ENCODE data around the gene CFAP210.

CFAP210 gene

GRCh38 chr2:169672406-169672805, 21.8 kb downstream of the CFAP210 start:
- Mint-ChIP-seq H3K9me3 (no peaks in the 10 kb centered on the region), H3K4me1 (ENCODE audit: low read depth) (peaks cover 5% of the 10 kb centered on the region), H3K36me3 (ENCODE audit: low read depth) (no peaks in the 10 kb centered on the region), H3K27me3 (peaks cover 17% of the 10 kb centered on the region), H3K27ac (no peak overlapping the region), H3K4me3 (no peak overlapping the region)
- DNase-seq, result no peak

GRCh38 chr2:169670937-169671336, 23.3 kb downstream of the CFAP210 start:
- Mint-ChIP-seq H3K4me3 (no peak overlapping the region), H3K9me3 (no peaks in the 10 kb centered on the region), H3K27me3 (peaks cover 17% of the 10 kb centered on the region), H3K4me1 (ENCODE audit: low read depth) (peaks cover 5% of the 10 kb centered on the region), H3K36me3 (ENCODE audit: low read depth) (no peaks in the 10 kb centered on the region), H3K27ac (no peak overlapping the region)
- DNase-seq, result no peak

GRCh38 chr2:169670215-169670651, 24.0 kb downstream of the CFAP210 start:
- Mint-ChIP-seq H3K9me3 (no peaks in the 10 kb centered on the region), H3K27me3 (peaks cover 14% of the 10 kb centered on the region), H3K36me3 (ENCODE audit: low read depth) (no peaks in the 10 kb centered on the region), H3K4me3 (no peak overlapping the region), H3K27ac (no peak overlapping the region), H3K4me1 (ENCODE audit: low read depth) (peaks cover 5% of the 10 kb centered on the region)
- DNase-seq, result no peak

GRCh38 chr2:169667583-169667982, 26.6 kb downstream of the CFAP210 start:
- Mint-ChIP-seq H3K4me1 (ENCODE audit: low read depth) (peaks cover 5% of the 10 kb centered on the region), H3K27me3 (peaks cover 7% of the 10 kb centered on the region), H3K9me3 (no peaks in the 10 kb centered on the region), H3K36me3 (ENCODE audit: low read depth) (no peaks in the 10 kb centered on the region), H3K27ac (no peak overlapping the region), H3K4me3 (no peak overlapping the region)
- DNase-seq, result no peak

GRCh38 chr2:169664978-169665930, 29.0 kb downstream of the CFAP210 start:
- DNase-seq, result no peak
- Mint-ChIP-seq H3K27ac (no peak overlapping the region), H3K9me3 (no peaks in the 10 kb centered on the region), H3K27me3 (no peaks in the 10 kb centered on the region), H3K36me3 (ENCODE audit: low read depth) (no peaks in the 10 kb centered on the region), H3K4me3 (no peak overlapping the region), H3K4me1 (ENCODE audit: low read depth) (peaks cover under 1% of the 10 kb centered on the region)

- no peak overlapping the region for H3K4me3 Mint-ChIP-seq
- no peaks in the 10 kb centered on the region for H3K9me3 Mint-ChIP-seq
- H3K27me3 Mint-ChIP-seq, result peaks cover 2% of the 10 kb centered on the region
- H3K36me3 Mint-ChIP-seq (ENCODE audit: low read depth), result no peaks in the 10 kb centered on the region
- no peak overlapping the region for H3K27ac Mint-ChIP-seq
- no peak for DNase-seq
- H3K4me1 Mint-ChIP-seq (ENCODE audit: low read depth), result no peaks in the 10 kb centered on the region
These were observed 29.6 kb downstream of the CFAP210 start for GRCh38 chr2:169664600-169664977.

GRCh38 chr2:169663247-169663646, 31.0 kb downstream of the CFAP210 start:
- H3K36me3 Mint-ChIP-seq (ENCODE audit: low read depth), result no peaks in the 10 kb centered on the region
- DNase-seq, result no peak
- H3K4me1 Mint-ChIP-seq (ENCODE audit: low read depth), result no peaks in the 10 kb centered on the region

GRCh38 chr2:169662744-169663143, 31.5 kb downstream of the CFAP210 start:
- Mint-ChIP-seq H3K9me3 (no peaks in the 10 kb centered on the region), H3K36me3 (ENCODE audit: low read depth) (no peaks in the 10 kb centered on the region), H3K4me1 (ENCODE audit: low read depth) (no peaks in the 10 kb centered on the region), H3K4me3 (no peak overlapping the region), H3K27me3 (peaks cover 2% of the 10 kb centered on the region), H3K27ac (no peak overlapping the region)
- DNase-seq, result no peak

More at GRCh38 chr2:169663247-169663646, 31.0 kb downstream of the CFAP210 start:
- Mint-ChIP-seq H3K9me3 (no peaks in the 10 kb centered on the region), H3K4me3 (no peak overlapping the region), H3K27ac (no peak overlapping the region), H3K27me3 (peaks cover 2% of the 10 kb centered on the region)

- Mint-ChIP-seq H3K9me3 (no peaks in the 10 kb centered on the region), H3K27ac (no peak overlapping the region), H3K4me1 (ENCODE audit: low read depth) (no peaks in the 10 kb centered on the region), H3K36me3 (ENCODE audit: low read depth) (no peaks in the 10 kb centered on the region), H3K27me3 (peaks cover 2% of the 10 kb centered on the region), H3K4me3 (no peak overlapping the region)
- DNase-seq, result no peak
These were observed 32.9 kb downstream of the CFAP210 start for GRCh38 chr2:169661265-169661664.

- Mint-ChIP-seq H3K4me1 (ENCODE audit: low read depth) (no peaks in the 10 kb centered on the region), H3K4me3 (no peak overlapping the region), H3K9me3 (no peaks in the 10 kb centered on the region), H3K27ac (no peak overlapping the region), H3K27me3 (peaks cover 2% of the 10 kb centered on the region), H3K36me3 (ENCODE audit: low read depth) (no peaks in the 10 kb centered on the region)
- DNase-seq, result no peak
These were observed 34.9 kb downstream of the CFAP210 start for GRCh38 chr2:169659320-169659719.

- no peak for DNase-seq
- Mint-ChIP-seq H3K4me1 (ENCODE audit: low read depth) (no peaks in the 10 kb centered on the region), H3K36me3 (ENCODE audit: low read depth) (no peaks in the 10 kb centered on the region), H3K27ac (no peak overlapping the region), H3K27me3 (peaks cover 5% of the 10 kb centered on the region), H3K4me3 (no peak overlapping the region), H3K9me3 (no peaks in the 10 kb centered on the region)
These were observed 35.3 kb downstream of the CFAP210 start for GRCh38 chr2:169658877-169659276.

GRCh38 chr2:169656164-169656563, 38.0 kb downstream of the CFAP210 start:
- Mint-ChIP-seq H3K27ac (no peak overlapping the region), H3K4me1 (ENCODE audit: low read depth) (no peaks in the 10 kb centered on the region), H3K9me3 (no peaks in the 10 kb centered on the region), H3K4me3 (no peak overlapping the region), H3K27me3 (peaks cover 20% of the 10 kb centered on the region), H3K36me3 (ENCODE audit: low read depth) (no peaks in the 10 kb centered on the region)
- DNase-seq, result no peak

- no peaks in the 10 kb centered on the region for H3K4me1 Mint-ChIP-seq (ENCODE audit: low read depth)
- H3K36me3 Mint-ChIP-seq (ENCODE audit: low read depth), result no peaks in the 10 kb centered on the region
- H3K27ac Mint-ChIP-seq, result no peak overlapping the region
- H3K27me3 Mint-ChIP-seq, result peaks cover 18% of the 10 kb centered on the region
- H3K9me3 Mint-ChIP-seq, result no peaks in the 10 kb centered on the region
- DNase-seq, result no peak
- H3K4me3 Mint-ChIP-seq, result no peak overlapping the region
These were observed 40.6 kb downstream of the CFAP210 start for GRCh38 chr2:169653636-169654035.

GRCh38 chr2:169649278-169649677, 44.9 kb downstream of the CFAP210 start:
- Mint-ChIP-seq H3K4me3 (no peak overlapping the region), H3K4me1 (ENCODE audit: low read depth) (peaks cover 2% of the 10 kb centered on the region), H3K36me3 (ENCODE audit: low read depth) (no peaks in the 10 kb centered on the region), H3K9me3 (no peaks in the 10 kb centered on the region), H3K27ac (no peak overlapping the region), H3K27me3 (peaks cover 18% of the 10 kb centered on the region)
- DNase-seq, result no peak

GRCh38 chr2:169647496-169647895, 46.7 kb downstream of the CFAP210 start:
- Mint-ChIP-seq H3K36me3 (ENCODE audit: low read depth) (no peaks in the 10 kb centered on the region), H3K4me3 (no peak overlapping the region), H3K27me3 (peaks cover 7% of the 10 kb centered on the region), H3K9me3 (no peaks in the 10 kb centered on the region), H3K4me1 (ENCODE audit: low read depth) (peaks cover 2% of the 10 kb centered on the region), H3K27ac (no peak overlapping the region)
- no peak for DNase-seq
